NCI-H1105 treated with DMSO at 0.1 percent for 48 hours (cell line): ENCODE data around the gene PLAC9.
"Not testable (repeated sequence)": the region's sequence is repeated elsewhere in the genome, so short reads cannot be mapped to it uniquely, and the experiment has no call there.

ENCODE experiments used
- DNase-seq: peaks from one replicate; lab custom pipeline; 2025; lab: John Stamatoyannopoulos, UW

The PLAC9 gene

GRCh38 chr10:80132299-80133139 lies at the start of gene PLAC9:
TSS of gene PLAC9 (plus strand) at chr10:80132730. CDS start at chr10:80132763, 33 bp downstream.
- DNase-seq, result no peak

- peak; percentile 49 for DNase-seq
These were observed 42.4 kb upstream of the PLAC9 start for GRCh38 chr10:80090121-80090520.

GRCh38 chr10:80094231-80094630 lies 38.3 kb upstream of the PLAC9 start:
- DNase-seq, result no peak

GRCh38 chr10:80098272-80098671 lies 34.3 kb upstream of the PLAC9 start:
- not testable (repeated sequence) for DNase-seq

- DNase-seq, result not testable (repeated sequence)
These were observed 33.2 kb upstream of the PLAC9 start for GRCh38 chr10:80099295-80099694.

GRCh38 chr10:80100116-80100515 lies 32.4 kb upstream of the PLAC9 start:
- no peak for DNase-seq

- DNase-seq, result no peak
These were observed 31.5 kb upstream of the PLAC9 start for GRCh38 chr10:80100861-80101695.

- no peak for DNase-seq
These were observed 28.2 kb upstream of the PLAC9 start for GRCh38 chr10:80104066-80104926.

- DNase-seq, result no peak
These were observed 23.8 kb upstream of the PLAC9 start for GRCh38 chr10:80108576-80109239.

- DNase-seq, result no peak
These were observed 21.5 kb upstream of the PLAC9 start for GRCh38 chr10:80110986-80111385.

- DNase-seq, result no peak
These were observed 13.9 kb upstream of the PLAC9 start for GRCh38 chr10:80118669-80119068.

GRCh38 chr10:80122110-80122710 lies 10.3 kb upstream of the PLAC9 start:
- DNase-seq, result no peak

- no peak for DNase-seq
These were observed 9.8 kb upstream of the PLAC9 start for GRCh38 chr10:80122746-80123145.

GRCh38 chr10:80126876-80127275 lies 5.7 kb upstream of the PLAC9 start:
- DNase-seq, result no peak

GRCh38 chr10:80131499-80131901 lies 1.0 kb upstream of the PLAC9 start:
- no peak for DNase-seq

- no peak for DNase-seq
These were observed 676 bp downstream of the PLAC9 start for GRCh38 chr10:80133206-80133605.

GRCh38 chr10:80133687-80134086 lies 1.2 kb downstream of the PLAC9 start:
- not testable (repeated sequence) for DNase-seq

- no peak for DNase-seq
These were observed 3.6 kb downstream of the PLAC9 start for GRCh38 chr10:80136134-80136571.

- DNase-seq, result no peak
These were observed 4.7 kb downstream of the PLAC9 start for GRCh38 chr10:80137031-80137862.

GRCh38 chr10:80137920-80138319 lies 5.4 kb downstream of the PLAC9 start:
- no peak for DNase-seq
